SU-DHL-6 (cell line): ENCODE measurements around the gene ALOXE3.

Experiments used
- H2AFZ ChIP-seq: fragments of 200-600 bp; sonication (generic); 2 replicates; pipeline ENCODE4 v1.6.1; 2014; ENCODE audit warnings: low read depth, mild to moderate bottlenecking, moderate library complexity, mixed read lengths, antibody characterized with exemption, low read length; ENCODE audit not compliant: severe bottlenecking
- H3F3A ChIP-seq: fragments of 200-600 bp; shearing (Covaris generic); 2 replicates; pipeline ENCODE4 v1.6.0; 2016; ENCODE audit warnings: antibody characterized with exemption, mild to moderate bottlenecking; ENCODE audit not compliant: insufficient read depth
- H3K27ac ChIP-seq: fragments of 200-600 bp; sonication (generic); 2 replicates; pipeline ENCODE4 v1.5.1; 2016; ENCODE audit warnings: low read depth, mild to moderate bottlenecking, low read length, moderate library complexity, mixed read lengths
- H3K27me3 ChIP-seq: fragments of 200-600 bp; sonication (generic), shearing (Covaris generic); 2 replicates; pipeline ENCODE4 v1.6.0; 2014; ENCODE audit warnings: mild to moderate bottlenecking, low read length
- H3K36me3 ChIP-seq: fragments of 200-600 bp; sonication (generic); 2 replicates; pipeline ENCODE4 v1.6.1; 2014; ENCODE audit warnings: mild to moderate bottlenecking, low read length, mixed read lengths
- H3K4me2 ChIP-seq: fragments of 300-600, 200-600 bp; shearing (Covaris generic), sonication (generic); 2 replicates; pipeline ENCODE4 v1.6.0; 2014; ENCODE audit warnings: low read length, low read depth, mild to moderate bottlenecking; ENCODE audit not compliant: poor library complexity, severe bottlenecking
- H3K4me3 ChIP-seq: fragments of 200-600 bp; sonication (generic); 2 replicates; pipeline ENCODE4 v1.5.1; 2014; ENCODE audit warnings: antibody characterized with exemption, low read length, mild to moderate bottlenecking, mixed read lengths; ENCODE audit not compliant: insufficient read depth, poor library complexity, severe bottlenecking
- H3K79me2 ChIP-seq: fragments of 200-600 bp; sonication (generic); 2 replicates; pipeline ENCODE4 v1.6.1; 2014; ENCODE audit warnings: mild to moderate bottlenecking, low read length, moderate library complexity; ENCODE audit not compliant: insufficient read depth
- H3K9ac ChIP-seq: fragments of 200-600 bp; sonication (generic); 2 replicates; pipeline ENCODE4 v1.7.0; 2014; ENCODE audit warnings: mild to moderate bottlenecking, low read length
- H3K9me2 ChIP-seq: fragments of 200-600 bp; sonication (generic); replicated peaks from 2 replicates; pipeline ENCODE4 v1.6.1; 2014; ENCODE audit warnings: low read length; ENCODE audit not compliant: insufficient read depth
- H3K9me3 ChIP-seq: fragments of 200-600 bp; sonication (generic); 2 replicates; pipeline ENCODE4 v1.6.1; 2014; ENCODE audit warnings: low read length, mixed read lengths; ENCODE audit not compliant: insufficient read depth
- H4K20me1 ChIP-seq: fragments of 200-600 bp; sonication (generic); 2 replicates; pipeline ENCODE4 v1.6.1; 2014; ENCODE audit warnings: low read depth, mild to moderate bottlenecking, antibody characterized with exemption, low read length, moderate library complexity, mixed read lengths
- CTCF ChIP-seq: fragments of 200-600 bp; sonication (generic); IDR thresholded peaks from one replicate; pipeline ENCODE4 v1.5.1; 2017; ENCODE audit warnings: antibody characterized with exemption, mild to moderate bottlenecking, low read length, moderate library complexity; ENCODE audit not compliant: insufficient read depth, poor library complexity, severe bottlenecking
- EZH2phosphoT487 ChIP-seq: fragments of 200-600 bp; sonication (generic), shearing (Covaris generic); conservative IDR thresholded peaks from 2 replicates; pipeline ENCODE4 v1.6.1; 2018; ENCODE audit warnings: mild to moderate bottlenecking, antibody characterized with exemption, low read length, moderate library complexity, mixed read lengths

ALOXE3 gene

GRCh38 chr17:8073627-8074484, 44.5 kb downstream of the ALOXE3 start:
- Histone ChIP-seq H3F3A (no peaks in the 10 kb centered on the region), H3K9ac (no peak overlapping the region), H2AFZ (no peak overlapping the region), H4K20me1 (no peaks in the 10 kb centered on the region), H3K9me2 (no peaks in the 10 kb centered on the region), H3K4me3 (no peak overlapping the region), H3K9me3 (no peaks in the 10 kb centered on the region), H3K4me2 (no peak overlapping the region), H3K27me3 (no peaks in the 10 kb centered on the region), H3K27ac (no peak overlapping the region), H3K36me3 (no peaks in the 10 kb centered on the region), H3K79me2 (no peaks in the 10 kb centered on the region)
- TF ChIP-seq EZH2phosphoT487 = no peak
- TF ChIP-seq CTCF = peak; percentile 74

GRCh38 chr17:8072729-8073461, 45.4 kb downstream of the ALOXE3 start:
- Histone ChIP-seq H3K4me2 (no peak overlapping the region), H3K9me3 (no peaks in the 10 kb centered on the region), H3K9me2 (no peaks in the 10 kb centered on the region), H4K20me1 (no peaks in the 10 kb centered on the region), H3K27ac (no peak overlapping the region), H3K36me3 (no peaks in the 10 kb centered on the region), H3K4me3 (no peak overlapping the region), H3K79me2 (no peaks in the 10 kb centered on the region), H3K9ac (no peak overlapping the region), H3K27me3 (no peaks in the 10 kb centered on the region), H2AFZ (no peak overlapping the region), H3F3A (no peaks in the 10 kb centered on the region)
- no peak for TF ChIP-seq EZH2phosphoT487
- TF ChIP-seq CTCF = no peak

GRCh38 chr17:8072341-8072728, 46.0 kb downstream of the ALOXE3 start:
- Histone ChIP-seq H2AFZ (no peak overlapping the region), H3K27ac (no peak overlapping the region), H3K79me2 (no peaks in the 10 kb centered on the region), H3K36me3 (no peaks in the 10 kb centered on the region), H3K4me2 (no peak overlapping the region), H3K9me3 (no peaks in the 10 kb centered on the region), H3K27me3 (no peaks in the 10 kb centered on the region), H3K9me2 (no peaks in the 10 kb centered on the region), H3K9ac (no peak overlapping the region), H3K4me3 (no peak overlapping the region), H3F3A (no peaks in the 10 kb centered on the region), H4K20me1 (no peaks in the 10 kb centered on the region)
- TF ChIP-seq CTCF (no peak), EZH2phosphoT487 (no peak)
